GM18867 (cell line): ENCODE data around the gene RPL27.
A peak's percentile ranks its signal among the peaks of the same experiment; 100 is the strongest.
"Not testable (repeated sequence)": the region's sequence is repeated elsewhere in the genome, so short reads cannot be mapped to it uniquely, and the experiment has no call there.

ENCODE experiments used
- ATAC-seq: cut with Tn5 transposase; IDR thresholded peaks from one replicate; pipeline ENCODE4 v1.9.1; 2021; ENCODE audit warnings: mild to moderate bottlenecking, moderate library complexity; ENCODE audit not compliant: unreplicated experiment

Gene RPL27

DNA sequence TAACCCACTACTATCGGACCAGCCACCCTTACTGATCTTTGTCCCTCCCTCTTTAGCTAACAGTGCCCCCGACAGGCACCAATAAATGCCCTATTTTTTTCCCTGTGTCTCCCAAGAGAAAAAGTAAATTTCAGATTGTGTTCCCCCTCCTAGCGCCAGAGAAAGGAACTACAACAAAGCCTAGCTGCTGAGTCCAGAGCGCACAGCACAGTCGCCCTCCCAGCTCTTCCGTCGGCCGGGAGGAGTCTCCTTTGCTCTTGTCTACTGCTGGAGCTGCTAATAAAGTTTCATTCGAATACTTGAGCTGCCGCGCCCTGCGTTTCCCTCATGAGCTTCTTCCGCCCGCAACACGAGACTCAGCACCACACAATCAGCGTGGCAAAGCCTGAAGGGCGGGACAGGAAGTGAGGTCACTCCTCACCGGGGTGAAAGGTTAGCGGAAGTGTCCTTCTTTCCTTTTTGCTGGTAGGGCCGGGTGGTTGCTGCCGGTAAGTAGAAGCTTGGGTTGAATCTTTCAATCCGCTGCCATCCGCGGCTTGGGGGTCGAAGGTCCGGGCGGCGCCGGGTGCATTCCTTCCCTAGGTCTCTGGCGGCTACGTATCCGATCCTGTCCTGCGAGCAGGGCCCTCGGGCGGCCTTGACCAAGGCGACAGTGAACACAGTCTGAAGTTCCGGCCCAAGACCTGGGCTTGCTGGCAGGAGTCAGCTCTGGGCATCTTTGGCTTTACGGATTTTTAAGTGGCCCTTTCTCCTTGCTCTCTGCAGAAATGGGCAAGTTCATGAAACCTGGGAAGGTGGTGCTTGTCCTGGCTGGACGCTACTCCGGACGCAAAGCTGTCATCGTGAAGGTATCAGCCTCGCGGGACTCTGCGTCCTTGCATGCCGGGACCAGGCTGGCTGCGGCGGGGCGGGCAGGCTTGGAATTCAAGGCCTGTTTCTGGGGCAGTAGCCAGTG lies at the start of gene RPL27:
RPL27 (plus strand) TSS at position 436 of the 955 bp plus-strand sequence; CDS start at position 768, 332 bp downstream.
- peak; percentile 93 for ATAC-seq

DNA sequence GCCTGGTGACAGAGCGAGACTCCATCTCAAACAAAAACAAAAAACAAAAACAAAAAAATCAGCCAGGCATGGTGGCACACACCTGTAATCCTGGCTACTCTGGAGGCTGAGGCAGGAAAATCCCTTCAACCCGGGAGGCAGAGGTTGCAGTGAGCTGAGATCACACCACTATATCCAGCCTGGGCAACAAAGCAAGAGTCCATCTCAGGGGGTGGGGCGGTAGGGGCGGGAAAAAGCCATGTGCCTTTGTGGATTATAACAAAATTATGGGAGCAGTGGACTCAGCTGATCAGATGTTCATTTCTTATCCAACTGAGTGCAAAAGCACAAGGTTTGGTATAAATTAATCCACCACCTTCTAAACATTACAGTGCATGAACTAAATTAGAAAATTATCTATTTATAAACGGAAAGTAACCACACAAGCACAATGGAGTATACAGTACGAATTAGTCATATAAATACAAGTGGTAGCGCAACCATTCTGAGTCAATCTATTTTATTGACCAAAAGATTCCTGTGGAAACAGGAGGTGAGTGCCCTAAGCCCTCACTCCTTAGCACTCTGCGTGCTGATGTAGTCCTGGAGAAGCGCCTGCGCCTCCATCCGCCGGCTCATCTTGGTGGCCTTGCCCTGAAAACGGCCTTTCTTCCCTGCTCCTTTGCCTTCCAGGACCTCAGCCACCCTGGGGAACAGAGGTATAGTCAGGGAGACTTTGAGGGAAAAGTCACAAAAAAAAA lies 48.0 kb upstream of the RPL27 start:
- no peak for ATAC-seq

DNA sequence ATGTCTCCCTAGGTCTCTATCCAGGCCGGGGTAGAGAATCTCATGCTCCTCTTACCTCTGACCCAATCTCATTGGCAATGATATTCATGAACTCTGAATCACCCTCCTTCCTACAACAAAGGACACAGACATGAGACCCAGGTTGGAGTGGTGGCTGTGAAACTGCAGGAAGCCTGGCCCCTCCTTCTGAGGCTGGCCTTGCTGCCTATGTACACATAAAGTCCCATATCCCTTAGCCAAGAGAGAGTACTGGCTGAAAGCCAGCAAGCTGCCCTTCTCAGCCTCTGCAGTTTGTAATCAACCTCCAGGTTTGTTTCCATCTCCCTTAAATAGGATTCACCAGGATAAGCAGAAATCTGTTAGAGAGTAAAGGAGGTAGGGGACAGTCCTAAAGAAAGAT lies 44.5 kb upstream of the RPL27 start:
- ATAC-seq: no peak

- peak; percentile 82 for ATAC-seq
These were observed 33.9 kb upstream of the RPL27 start, which contains the start of gene AARSD1 for GRCh38 chr17:42964161-42964932. TSS of gene AARSD1 (minus strand) at chr17:42964454. CDS start at chr17:42964440, 14 bp downstream.

GRCh38 chr17:42967925-42968324 lies 30.3 kb upstream of the RPL27 start:
- no peak for ATAC-seq

DNA sequence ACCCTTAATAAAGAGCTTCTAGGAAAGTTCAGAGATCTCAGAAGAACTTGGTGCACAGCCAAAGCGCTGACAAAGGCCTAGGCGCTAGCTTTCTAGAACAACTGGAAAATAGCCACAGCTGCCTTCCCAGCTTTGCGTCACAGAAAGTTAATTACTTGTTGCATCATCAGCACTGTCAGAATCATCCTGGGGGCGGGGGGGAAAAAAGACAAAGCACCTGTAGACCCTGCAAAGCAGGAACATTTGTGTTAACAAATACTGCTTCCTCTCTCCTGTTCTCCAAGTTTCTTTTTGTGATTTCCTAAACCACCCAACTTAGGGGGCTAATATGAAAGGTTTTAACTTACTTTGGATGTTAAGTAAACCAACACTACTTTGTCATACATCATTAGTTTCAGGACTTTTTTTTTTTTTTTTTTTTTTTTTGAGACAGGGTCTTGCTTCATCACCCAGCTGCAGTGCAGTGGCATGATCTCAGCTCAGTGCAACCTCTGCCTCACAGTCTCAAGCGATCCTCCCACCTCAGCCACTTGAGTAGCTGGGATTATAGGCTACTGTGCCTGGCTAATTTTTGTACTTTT lies 29.1 kb upstream of the RPL27 start:
- ATAC-seq: no peak

DNA sequence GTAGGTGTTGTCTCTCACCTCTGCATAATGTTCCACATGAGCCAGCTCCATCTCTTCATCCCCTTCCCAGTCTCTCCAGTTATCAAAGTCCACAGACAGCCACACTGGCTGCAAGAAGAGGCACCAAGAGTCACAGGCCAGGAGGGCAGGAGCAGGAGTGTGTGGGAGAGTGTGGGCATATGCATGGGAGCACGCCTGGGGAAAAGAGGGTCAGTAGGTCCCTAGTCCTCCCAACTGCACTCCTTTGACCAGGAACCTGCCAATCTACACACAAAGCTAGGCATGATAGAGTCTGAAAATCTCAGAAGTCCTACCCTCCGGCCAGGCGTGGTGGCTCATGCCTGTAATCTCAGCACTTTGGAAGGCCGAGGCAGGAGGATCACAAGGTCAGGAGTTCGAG lies 26.6 kb upstream of the RPL27 start:
- no peak for ATAC-seq

- not testable (repeated sequence) for ATAC-seq
These were observed 24.9 kb upstream of the RPL27 start for GRCh38 chr17:42973323-42973722.

GRCh38 chr17:42975265-42975664 lies 23.0 kb upstream of the RPL27 start:
- no peak for ATAC-seq

- not testable (repeated sequence) for ATAC-seq
These were observed 22.5 kb upstream of the RPL27 start for GRCh38 chr17:42975701-42976100.

- ATAC-seq: no peak
These were observed 18.5 kb upstream of the RPL27 start, which contains the start of gene PTGES3L for GRCh38 chr17:42979511-42980273. TSS of gene PTGES3L (minus strand) at chr17:42980080. CDS start at chr17:42980053, 27 bp downstream.

DNA sequence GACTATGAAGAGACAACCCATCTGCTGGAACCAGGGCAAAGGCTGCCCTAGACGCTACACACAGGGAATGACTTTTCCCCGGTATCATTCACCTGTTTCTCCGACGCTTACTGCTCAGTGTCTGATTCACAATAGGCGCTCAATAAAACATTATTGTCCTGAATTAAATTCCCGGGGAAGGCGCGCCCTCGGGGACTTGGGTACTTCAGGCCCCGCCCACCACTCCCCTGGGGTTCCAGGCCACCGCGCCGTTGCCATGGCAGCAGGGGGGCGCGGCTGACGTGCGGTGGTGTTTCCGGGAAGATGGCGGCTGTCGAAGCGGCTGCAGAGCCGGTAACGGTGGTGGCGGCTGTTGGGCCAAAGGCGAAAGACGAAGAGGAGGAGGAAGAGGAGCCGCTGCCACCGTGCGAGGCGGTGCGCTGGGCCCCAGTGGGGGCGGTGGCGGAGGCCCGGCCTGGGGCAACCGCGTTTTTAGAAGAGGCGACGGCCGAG lies 17.9 kb upstream of the RPL27 start, which contains the start of gene RUNDC1:
RUNDC1 (plus strand) TSS at position 292 of the 492 bp plus-strand sequence; CDS start at position 304, 12 bp downstream.
- ATAC-seq: peak; percentile 78

GRCh38 chr17:42980766-42981397 lies 17.3 kb upstream of the RPL27 start:
- peak; percentile 47 for ATAC-seq

- ATAC-seq: no peak
These were observed 16.0 kb upstream of the RPL27 start for GRCh38 chr17:42982266-42982665.

DNA sequence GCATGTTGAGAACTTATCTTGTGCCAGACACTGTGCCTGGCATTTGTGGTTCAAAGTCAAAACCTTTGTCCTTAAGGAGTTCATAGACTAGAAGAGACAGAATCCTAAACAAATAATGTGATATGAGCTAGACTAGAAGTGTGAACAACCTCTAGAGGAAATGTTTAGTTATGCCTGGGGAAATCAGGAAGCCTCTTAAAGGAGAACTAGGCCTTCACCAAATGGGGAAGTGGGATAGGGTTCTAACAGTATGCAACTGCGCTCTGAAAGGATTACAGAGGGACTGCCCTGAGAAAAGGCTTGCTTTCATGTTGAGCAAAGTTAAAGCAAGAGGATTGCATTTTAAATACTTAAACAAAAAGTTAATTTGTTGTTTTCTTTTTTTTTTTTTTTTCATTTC lies 13.0 kb upstream of the RPL27 start:
- no peak for ATAC-seq

GRCh38 chr17:42989141-42989540 lies 9.1 kb upstream of the RPL27 start:
- ATAC-seq: no peak

GRCh38 chr17:42989726-42990652 lies 8.2 kb upstream of the RPL27 start:
- ATAC-seq: no peak

DNA sequence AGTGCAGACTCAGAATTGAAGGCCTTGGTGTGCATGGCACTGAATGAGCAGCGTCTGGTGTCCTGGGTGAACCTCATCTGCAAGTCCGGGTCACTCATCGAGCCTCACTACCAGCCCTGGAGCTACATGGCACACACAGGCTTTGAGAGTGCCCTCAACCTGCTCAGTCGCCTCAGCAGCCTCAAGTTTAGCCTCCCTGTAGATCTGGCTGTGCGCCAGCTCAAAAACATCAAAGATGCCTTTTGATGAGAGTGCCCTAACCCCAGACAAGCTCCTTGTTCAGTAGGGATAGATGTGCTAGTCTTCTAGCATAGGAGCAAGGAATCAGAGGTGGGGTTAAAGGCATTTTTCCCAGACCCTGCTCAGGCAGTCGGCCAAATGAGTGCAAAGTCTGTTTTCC lies 6.7 kb upstream of the RPL27 start:
- no peak for ATAC-seq
